Stimulated activated CD4-positive, alpha-beta T cell treated with anti-CD3 and anti-CD28 coated beads, Interleukin-4, amount 100 ng/mL, for 24 hours (primary cell): ENCODE data around the gene ZIC1.

Source experiments
- DNase-seq: peaks from one replicate; pipeline ENCODE4 v3.0.0-alpha.2; 2020

ZIC1 gene

DNA sequence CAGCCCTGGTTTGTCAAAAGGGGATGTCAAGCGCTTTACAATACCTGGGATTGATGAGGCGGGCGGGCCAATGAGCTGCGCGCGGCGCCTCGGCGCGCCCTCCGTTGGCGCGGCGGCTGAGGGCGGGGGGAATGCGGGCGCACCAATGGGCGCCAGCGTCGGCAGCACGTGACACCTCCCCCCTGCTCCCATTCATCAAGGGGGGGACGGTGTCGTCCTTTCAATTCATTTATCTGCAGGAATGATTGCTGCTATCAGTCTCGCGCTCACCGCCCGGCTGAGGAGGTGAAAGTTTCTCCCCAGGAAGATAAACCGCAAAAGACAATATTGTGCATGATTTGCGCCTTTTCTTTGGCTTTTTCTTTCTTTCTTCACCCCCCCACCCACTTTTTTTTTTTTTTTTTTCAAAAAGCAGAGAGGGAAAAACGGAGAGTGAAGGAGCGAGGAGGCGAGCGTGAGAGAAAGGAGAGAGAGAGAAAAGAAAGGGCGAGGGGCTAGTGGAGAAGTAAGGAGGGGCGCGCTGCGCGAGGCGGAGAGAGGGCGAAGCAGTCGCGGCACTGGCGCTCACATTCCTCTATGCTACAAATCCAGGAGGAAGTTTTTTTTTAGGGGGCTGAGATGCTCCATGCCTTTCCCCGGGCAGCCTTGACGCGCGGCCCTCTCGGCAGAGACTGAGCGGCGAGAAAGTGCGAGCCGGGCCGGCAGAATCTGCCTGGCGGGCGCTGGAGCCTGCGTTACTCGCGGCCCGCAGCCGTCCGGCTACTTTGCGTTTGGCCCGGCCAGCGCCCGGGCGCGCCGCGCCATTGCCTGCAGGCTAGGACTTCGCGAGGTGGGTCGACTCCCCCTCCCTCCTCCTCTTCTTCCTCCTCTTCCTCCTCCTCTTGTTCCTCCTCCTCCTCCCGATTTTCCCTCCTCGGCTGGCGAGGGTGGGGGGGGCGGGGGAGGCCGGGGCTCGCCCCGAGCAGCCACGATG is at the start of gene ZIC1:
ZIC1 (plus strand) TSS at position 223 of the 973 bp plus-strand sequence; CDS start at position 971, 748 bp downstream.
- no peak for DNase-seq

DNA sequence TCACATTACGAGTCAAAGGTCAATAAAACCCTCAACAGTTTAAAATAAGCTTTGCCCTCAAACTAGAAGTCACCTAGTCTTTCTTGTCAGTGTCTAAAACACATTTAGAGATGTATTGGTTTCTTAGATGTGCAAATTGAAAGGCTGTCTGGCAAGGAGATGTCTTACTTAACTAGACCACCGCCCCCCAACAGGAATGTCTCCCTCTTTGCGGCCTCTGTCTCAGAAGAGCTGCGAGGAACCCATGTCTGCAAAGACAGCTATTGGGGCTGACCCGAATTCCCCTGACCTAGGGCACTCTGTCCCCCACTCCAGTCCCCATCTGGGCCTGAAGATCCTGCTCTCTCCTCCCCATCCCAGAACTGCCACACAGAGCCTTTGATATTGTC is 49.1 kb upstream of the ZIC1 start:
- DNase-seq = no peak

DNA sequence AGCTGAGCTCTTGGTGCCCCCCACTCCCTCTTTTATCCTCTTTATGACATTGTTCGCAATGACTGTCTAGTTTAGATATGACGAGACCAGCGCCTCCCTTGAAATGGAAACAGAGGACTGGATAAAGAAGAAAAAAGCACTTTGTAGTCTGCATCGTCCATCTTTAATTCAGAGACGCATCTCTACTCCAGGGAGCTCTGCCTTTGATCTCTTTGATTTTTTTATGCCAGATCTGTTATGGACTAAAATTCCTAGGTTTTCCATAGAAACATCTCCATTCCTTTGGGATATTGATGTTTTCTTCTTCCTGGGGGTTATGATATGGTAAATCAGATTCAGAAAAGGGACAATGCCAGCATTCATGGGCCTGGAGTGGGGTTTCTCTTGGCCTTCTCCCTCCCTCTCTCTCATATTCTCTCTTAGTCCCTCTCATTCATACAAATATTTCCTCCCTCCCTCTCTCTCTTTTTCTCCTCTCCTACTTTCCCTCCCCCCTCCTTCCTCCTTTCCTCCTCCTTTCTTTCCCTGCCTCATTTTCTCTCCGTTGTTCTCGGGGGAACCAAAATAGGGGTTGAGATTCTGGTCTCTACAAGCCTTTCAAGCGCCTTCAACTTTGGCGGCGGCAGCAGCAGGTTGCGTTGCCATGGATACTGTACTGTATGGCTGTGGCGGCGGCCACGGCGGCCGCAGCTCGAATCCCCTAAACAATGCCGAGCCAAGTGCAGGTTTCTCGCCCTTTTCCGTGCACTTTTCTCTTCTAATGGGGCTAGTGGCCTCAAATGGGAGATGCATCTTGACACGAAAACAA is 48.3 kb upstream of the ZIC1 start:
- no peak for DNase-seq

DNA sequence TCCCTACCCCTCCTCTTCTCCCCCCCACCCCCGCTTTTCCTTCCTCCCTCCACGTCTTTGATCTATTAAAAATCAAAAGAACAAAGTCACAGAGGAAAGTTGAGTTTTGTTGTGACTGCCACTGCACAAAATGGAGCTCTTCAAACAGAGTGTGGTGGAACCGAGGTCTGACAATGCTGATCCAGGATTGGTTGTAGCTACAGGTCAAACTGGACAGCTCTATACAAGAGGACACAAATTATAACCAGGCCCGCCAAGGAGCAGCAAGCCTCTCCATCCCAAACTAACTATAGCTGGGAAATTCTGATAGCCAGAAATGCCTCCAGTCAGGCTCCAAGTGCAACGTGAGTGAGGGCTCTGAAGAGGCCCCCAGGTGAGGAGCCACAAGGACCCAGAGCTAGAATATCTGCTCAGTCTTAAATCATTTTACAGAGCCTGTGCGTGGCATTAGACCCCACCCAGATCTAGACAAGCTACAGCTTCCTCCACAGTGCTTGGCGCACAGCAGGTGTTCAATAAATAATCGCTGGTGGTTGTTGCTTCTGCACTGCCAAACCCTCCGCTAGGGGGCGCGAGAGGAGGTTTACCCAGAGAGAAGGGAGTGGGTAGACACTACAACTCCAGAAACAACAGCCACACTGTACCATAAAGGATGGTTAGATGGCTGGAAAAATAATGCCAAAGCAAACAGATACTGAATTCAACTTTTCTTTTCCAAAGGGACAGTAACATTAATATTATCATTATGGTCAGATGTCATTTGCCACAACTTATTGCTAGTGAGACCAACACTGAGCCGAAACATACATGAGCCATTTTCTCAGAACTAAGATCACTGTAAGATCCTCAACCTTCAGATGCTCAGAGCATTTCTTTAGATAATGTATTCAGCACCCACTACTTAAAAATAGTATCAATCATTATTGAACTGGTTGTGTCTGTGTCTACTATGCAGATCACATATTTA is 47.4 kb upstream of the ZIC1 start:
- peak; percentile 9 for DNase-seq

DNA sequence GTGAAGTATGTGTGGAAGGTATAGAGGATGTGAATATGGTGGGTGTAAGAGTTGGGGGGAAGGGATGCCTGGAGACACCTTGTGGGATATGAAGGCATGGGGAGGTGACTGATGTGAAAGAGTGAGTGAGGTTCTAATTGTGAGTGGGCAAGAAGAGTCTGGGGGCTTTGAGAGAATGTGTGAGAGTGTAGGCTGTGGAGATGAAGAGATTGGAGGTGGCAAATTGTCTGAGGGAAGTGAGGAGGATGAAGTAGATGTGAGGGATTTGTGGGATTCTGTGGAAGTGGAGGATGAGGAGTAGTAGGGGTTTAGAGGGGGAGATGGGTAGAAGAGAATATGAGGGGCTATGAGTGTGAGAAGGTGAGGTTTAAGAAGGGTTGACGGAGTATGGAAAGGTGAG is 44.4 kb upstream of the ZIC1 start:
- no peak for DNase-seq

DNA sequence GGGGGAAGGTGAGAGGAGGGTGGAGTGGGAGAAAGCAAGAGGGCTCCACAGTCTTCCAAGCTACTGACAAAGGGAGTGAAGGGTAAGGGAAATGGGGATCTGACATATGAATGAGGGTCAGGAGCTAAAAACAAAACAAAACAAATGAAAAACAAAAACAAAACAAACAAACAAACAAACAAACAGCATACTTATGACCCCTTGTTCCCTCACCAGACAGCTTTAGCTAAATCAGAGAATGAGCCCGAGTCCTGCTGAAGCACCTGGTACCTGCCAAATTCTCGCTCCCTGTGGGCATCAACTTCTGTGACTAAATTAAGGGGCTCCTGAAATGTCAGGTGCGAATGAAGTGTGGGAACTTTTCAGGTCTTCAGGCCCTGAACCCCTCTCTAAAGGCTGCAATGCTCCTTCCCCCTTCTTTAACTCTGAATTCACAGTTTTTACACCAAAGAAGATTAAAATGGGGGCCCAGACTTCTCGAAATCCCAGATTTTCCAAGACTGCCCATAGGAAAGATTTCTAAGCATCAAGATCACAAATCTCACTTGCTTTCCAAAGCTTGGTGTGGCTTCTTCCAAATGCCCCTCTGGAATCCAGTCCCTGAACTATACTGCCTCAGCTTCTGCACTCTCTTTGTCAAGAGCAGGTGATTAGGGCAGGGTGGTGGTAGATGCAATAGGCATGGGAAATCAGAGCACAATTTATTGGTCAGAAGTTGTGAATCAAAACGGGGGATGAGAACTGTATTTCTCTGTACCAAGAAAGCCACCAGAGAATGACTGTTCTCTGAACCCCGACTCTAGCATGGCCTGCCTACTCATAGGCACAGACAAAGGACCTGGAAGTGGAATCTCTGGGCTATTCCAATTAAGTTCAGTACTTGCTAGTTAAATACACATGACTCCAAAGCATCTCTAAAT is 43.7 kb upstream of the ZIC1 start:
- DNase-seq = no peak

DNA sequence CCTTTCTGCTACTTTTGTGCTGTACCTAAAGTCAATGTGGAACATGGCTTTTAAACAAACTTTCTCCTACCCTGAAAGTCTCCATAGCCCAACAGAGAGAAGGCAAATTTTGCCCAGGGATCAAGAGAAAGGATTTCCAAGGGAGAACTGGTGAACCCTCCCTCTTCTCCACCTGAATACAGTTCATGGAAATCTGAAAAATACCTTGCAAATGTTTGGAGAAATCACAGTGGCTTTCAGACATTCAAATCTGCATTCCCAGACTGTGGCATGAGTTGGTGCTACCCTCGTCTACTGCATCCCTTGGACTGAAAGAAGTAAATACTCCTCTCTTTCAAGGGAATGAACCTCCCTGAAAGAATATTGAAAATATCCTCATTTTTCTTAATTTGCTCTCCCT is 41.5 kb upstream of the ZIC1 start:
- no peak for DNase-seq

DNA sequence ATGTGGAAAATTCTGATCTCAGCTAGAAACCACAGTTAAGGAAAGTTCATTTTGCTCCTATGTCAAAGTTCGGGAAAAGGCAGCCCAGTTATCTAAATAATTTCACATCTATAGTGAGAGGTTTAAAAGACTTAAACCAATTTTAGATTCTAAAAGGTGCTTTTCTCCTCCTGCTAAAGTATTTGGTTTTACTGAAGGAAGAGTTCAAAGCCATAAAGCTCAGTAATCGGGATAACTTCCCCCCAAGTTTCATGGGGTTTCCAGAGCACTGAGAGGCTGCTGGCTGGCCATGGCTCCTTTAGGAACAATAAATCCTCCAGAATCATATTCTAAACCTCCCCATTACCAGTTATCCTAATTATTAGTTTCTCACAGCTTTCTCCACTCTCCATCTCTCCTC is 41.0 kb upstream of the ZIC1 start:
- DNase-seq = no peak

DNA sequence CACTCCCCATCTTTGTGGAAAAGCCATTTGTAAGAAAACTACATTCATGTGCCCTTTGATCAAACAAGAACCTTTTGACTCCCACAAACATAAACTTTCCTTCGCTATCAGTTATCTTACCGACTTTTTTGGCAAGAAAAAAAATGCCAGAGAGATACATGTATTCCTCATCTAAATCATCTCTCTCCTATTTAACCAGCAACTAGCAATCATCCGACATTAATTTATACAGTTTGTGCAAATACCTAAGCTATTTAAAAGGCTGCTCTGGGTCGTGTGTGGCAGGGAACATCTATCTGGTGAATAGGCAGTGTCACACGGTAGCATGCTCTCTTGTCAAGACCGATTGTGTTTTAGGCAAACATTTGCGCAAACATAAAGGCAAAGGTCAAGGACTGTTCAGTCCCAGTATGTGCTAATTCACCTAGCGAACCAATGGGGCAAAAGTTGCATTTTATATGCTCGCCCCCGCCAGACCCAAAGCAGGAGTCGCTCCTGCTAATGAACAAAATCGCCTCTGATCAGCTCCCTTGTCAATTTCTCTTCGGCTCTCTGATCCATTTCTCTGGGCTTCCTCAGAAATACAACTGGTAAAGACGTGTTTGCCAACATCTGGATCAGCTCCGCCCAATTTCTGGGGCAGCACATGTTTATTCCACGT is 40.5 kb upstream of the ZIC1 start:
- no peak for DNase-seq

DNA sequence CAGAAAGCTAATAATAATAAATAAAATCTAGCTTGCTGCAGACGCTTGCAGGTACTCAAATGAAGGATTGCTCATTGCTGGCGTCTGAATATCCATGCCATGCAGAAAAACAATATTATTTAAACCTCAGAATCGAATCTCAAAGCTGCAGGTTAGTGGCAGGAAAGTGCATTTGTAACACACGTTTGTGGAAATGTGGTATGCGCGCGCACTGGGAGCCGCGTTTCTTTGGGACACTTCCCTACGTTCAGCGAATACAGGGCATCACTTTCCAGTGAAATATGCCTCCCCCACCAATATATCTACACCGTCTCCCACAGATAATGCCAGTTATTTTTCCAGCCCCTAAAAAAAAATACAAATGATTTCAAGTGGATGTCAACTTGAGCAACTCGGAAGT is 39.9 kb upstream of the ZIC1 start:
- no peak for DNase-seq

DNA sequence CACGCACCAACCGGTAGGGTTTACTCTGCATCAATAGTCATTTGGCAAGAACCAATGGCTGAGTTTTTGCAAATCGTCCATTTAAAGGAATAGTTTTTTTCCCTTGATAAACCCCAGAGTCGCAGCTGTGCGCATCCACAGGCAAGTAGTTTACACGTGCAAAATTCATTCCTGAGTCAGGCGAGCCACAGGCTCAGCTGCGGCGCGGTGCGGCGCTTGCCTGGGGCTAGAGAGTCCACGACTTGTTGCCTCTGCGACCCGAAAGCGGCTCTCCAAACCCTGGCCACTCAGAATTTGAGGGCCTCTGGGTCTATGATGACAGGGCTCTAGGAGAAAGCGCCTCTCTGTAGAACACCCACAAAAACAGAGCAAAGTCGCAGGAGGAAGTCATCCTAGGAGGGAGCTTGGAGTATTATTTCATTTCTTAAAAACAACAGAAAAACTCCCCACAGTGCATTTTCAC is 39.5 kb upstream of the ZIC1 start:
- no peak for DNase-seq

DNA sequence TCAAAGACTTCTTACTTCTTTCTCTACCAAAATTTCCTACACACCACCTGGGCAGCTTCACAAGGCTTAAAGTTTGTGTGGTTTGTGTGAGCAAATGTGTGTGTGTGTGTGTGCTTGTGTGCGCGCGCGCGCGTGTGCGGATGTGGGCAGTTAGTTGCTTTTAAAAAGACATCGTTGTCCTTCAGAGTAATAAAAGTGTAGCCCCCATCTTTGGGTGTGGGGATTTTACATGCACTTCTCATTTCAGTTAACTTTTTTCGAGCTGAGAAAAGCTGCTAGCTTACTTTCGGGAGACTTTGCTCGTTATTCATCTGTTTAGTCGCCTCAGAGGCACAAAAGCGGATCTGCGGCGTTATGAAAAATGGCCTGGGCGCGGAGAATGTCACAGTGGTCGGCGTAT is 38.8 kb upstream of the ZIC1 start:
- no peak for DNase-seq

DNA sequence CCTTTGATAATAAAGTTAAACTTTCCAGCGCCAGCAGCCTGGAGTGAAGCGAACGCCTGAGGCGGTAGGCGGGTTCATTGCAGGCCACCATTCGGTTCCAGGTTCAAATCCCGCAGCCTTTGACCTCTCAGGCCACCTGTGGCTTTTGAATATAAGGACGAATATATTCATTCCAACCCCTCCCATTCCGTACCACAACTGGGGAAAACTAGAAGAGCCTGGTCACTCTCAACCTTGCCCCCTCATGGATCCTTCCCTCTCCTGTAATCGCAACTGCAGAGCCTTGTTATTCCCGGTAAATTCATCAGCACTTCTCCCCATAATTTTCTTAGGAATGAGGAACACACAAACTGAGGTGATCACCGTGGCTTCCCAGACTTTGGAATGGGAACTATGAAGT is 38.0 kb upstream of the ZIC1 start:
- DNase-seq = no peak

DNA sequence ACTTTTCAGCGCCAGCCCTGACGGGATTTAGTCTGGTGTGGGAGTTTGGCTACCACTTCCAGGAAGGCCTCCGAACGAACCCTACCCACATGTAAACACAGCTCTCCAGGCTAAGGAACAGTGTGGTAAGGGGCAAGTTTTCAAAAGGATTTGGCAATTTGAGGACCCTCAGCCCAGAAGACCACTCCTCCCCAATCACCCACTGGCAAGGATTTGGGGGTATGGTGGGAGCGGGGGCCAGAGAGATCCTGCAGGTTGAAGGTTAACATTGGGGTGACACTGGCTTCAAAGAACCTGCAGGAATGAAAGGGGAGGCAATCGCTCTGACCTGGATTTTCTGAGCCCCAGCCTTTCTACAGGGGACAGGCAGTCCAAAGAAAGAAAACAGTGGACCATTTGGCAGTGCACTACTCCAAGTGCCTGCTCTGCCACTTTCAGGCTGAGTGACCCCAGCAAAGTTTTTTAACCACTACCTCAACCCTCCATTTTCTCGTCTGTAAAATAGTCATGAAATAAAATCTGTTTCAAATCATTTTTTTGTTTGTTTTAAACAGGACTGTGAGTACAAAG is 37.3 kb upstream of the ZIC1 start:
- no peak for DNase-seq

DNA sequence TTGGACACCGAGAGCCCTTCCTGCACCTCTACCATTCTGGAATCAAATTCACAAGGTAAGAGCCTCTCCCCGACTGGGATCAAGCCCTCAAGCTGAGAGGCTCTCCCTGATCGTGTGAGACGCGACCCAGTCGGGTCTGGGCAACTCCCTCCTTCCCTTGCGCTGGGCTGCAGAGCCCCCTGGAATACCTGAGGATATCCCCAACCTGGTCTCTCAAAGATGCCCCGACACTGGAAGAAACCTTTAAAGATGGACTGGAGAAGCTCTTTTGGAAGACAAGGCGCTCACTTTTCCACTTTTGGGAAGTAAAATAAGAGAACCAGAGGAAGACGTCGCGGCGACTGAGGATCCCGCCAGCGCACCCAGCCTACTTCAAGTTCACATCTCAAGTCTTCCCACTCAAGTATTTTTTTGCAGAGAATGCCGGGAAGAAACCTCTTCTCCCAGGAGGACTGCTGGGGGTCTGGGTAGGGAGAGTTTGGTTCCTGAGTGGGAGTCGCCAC is 36.6 kb upstream of the ZIC1 start:
- DNase-seq = no peak

DNA sequence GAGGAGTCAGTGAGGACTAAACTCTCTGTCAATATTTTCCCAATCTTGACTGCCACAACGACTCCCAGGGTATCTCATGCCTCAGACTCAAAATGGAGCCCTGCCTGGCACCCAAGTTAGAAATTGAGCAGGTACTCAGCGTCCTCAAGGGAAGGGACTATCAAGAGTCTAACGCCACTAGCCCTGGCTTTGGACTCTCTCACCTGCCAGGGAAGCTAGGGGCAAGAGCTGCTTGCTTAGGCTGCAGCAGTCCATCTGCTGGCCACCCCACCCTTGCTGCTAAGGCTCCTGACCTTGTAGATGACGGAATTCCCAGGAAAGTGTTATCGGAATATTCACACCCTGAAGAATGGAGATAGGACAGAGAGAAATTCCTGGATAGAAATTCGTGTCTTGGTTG is 35.9 kb upstream of the ZIC1 start:
- DNase-seq = no peak

DNA sequence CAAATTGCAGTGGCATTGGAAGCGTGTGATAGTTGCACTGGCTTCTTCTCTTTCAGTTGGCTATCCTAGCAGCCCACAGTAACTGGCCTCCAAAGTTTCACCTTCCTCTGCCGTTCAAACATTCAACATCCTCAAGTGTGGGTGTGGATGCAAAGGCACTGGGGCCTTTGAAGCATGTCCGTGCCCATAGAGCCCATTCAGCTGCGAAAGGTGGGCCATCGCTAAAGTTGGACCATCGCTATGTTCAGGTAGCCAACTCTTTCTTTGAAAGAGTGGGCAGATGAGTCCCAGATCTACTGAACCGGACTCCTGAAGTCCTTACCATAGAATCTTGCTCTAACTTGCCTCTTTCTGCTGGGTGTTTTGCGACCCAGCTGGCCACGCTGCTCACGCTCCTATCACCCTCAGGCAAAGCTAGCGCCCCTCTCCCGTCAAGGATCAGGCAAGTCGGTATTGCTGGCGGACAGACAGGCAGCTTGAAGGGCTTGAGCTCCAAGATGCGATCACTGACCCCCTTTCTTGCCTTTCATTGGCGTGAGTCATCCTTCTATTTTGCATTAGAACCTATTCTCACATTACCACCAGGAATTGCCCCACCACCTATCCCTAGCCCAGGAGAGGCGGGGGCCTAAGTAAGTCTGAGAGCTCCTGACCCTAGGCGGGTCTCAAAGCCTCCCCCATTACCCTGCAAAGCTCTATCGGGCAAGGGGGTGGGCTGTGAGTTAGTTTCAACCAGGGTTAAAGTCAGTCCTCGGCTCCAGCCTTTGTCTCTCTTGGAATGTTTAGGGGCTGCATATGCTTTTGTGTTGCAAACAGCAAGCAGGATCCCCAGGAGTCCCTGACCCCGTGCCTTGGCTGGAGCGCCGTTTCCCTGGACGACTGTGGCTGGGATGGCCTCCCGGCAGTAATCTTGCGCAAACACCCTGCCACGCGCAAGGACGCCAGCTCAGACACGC is 31.5 kb upstream of the ZIC1 start:
- no peak for DNase-seq

DNA sequence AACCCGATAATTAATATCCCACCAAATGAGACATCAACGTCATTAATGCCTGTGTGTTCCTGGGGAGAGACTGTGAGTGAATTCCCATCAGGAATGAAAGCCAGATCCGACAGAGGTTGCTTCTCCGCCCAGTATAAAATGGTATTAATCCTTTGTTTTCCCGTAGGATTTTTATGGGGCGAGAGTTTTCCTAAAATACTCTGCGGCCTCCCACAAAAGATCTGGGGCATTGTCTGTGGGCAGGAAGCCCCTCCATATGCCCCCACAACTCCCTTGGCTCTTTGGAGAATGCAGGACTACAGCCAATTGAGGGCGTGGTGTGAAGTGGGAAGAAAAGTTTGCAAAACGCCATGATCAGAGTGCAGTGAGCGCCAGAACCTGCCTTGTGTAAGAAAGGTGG is 29.5 kb upstream of the ZIC1 start:
- DNase-seq = no peak

DNA sequence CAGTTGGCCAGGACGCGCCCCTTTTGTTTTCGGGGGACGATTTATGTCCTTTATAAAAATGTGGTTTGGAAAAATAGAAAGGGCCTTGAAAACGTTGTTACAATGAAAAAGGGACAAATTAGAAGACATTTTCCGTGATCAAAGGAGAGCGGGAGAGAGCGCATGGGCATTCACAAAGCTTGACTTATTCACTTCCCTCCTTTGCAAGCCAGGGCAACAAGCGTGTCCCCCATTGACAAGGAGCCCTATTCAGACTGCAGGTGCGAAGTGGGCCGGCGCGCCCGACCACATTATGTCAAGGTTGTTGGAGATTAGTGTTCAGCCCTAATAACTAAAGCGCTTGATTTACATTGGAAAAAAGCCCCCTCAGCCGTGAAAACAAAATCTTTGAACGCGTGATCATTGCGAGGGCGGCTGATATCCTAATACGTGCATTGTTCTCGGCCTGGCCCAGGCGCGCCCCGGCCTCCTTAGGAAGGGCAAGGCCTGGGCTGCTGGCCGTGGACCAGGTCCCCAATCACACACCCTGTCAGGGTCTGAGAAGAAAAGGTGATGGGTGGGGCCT is 28.7 kb upstream of the ZIC1 start:
- no peak for DNase-seq
